Measurements from ENCODE around the gene SPATA13.

DNA sequence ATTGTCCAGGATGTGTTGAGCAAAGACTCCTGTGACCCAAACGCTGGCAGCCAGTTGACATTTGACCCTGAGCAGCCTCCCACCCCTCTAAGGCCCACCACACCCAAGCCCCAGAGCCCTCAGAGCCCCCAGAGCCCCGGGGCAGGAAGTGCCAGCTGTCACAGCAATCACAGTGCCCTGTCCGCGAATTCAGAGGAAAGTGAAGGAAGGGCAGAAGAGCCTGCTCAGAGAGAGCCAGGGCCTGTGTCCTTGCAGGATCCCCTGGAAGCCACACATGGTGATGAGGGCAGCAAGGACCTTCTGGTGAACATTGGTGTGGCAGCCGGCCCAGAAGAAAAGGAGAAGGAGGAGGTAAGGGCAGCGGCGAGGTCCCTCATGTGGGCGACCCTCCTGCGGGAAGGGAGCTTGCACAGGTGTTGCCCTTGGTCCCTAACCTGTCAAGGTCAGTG, 63.7 kb downstream of the SPATA13 start:
- TF ChIP-seq POLR2A (IDR thresholded peaks at IDR 0.05; ENCODE audit: low read length) (no peak), GATA1 (IDR thresholded peaks at IDR 0.05; ENCODE audit: low read depth, low read length) (no peak)

All from erythroblast (primary cell).